ENCODE data around the gene ADM. TPM values are rescaled to one million over a fixed set of nuclear protein-coding genes. Genes with fewer than 3 reads are reported as not detected.
A peak's percentile ranks its signal among the peaks of the same experiment; 100 is the strongest.

ADM gene
- total RNA-seq, 1 experiment from 2014 or later: 263 TPM

GRCh38 chr11:10289765-10290380, 15.0 kb upstream of the ADM start:
- no peaks in the 10 kb centered on the region for H3K9me3 ChIP-seq (ENCODE audit: control insufficient read depth, insufficient read depth, low read depth, low read length)
- no peak overlapping the region for H3K4me3 ChIP-seq (ENCODE audit: low read depth in 2 of 2, low read length in 2 of 2)
- ChIA-PET CTCF (no interaction called here), POLR2A (no interaction called here)
- in situ Hi-C loops (cut with HindIII; ENCODE audit: low pct_unique_long_range_greater_than_20kb, low sequenced_read_pairs): no loop called here
- no peak for TF ChIP-seq SIN3A (IDR thresholded peaks at IDR 0.05; ENCODE audit: borderline replicate concordance, insufficient read depth, low read depth, low read length)
- TF ChIP-seq TCF7L2 (IDR thresholded peaks at IDR 0.05; ENCODE audit: low read depth, low read length): no peak
- TF ChIP-seq POLR2AphosphoS5 (IDR thresholded peaks at IDR 0.05; ENCODE audit: low read depth, low read length): no peak
- TF ChIP-seq CTCF (IDR thresholded peaks at IDR 0.05): no peak
- TF ChIP-seq, protein P1, sequence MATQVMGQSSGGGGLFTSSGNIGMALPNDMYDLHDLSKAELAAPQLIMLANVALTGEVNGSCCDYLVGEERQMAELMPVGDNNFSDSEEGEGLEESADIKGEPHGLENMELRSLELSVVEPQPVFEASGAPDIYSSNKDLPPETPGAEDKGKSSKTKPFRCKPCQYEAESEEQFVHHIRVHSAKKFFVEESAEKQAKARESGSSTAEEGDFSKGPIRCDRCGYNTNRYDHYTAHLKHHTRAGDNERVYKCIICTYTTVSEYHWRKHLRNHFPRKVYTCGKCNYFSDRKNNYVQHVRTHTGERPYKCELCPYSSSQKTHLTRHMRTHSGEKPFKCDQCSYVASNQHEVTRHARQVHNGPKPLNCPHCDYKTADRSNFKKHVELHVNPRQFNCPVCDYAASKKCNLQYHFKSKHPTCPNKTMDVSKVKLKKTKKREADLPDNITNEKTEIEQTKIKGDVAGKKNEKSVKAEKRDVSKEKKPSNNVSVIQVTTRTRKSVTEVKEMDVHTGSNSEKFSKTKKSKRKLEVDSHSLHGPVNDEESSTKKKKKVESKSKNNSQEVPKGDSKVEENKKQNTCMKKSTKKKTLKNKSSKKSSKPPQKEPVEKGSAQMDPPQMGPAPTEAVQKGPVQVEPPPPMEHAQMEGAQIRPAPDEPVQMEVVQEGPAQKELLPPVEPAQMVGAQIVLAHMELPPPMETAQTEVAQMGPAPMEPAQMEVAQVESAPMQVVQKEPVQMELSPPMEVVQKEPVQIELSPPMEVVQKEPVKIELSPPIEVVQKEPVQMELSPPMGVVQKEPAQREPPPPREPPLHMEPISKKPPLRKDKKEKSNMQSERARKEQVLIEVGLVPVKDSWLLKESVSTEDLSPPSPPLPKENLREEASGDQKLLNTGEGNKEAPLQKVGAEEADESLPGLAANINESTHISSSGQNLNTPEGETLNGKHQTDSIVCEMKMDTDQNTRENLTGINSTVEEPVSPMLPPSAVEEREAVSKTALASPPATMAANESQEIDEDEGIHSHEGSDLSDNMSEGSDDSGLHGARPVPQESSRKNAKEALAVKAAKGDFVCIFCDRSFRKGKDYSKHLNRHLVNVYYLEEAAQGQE (IDR thresholded peaks at IDR 0.05; ENCODE audit: insufficient read depth in 1 of 2, low read depth in 2 of 2, low read length in 1 of 2): no peak
- H3K27ac ChIP-seq (ENCODE audit: low read length): peak overlapping the region; percentile 54; the same call in 1 of the 2 replicates
- H3K27me3 ChIP-seq (ENCODE audit: control insufficient read depth, insufficient read depth, low read length): no peaks in the 10 kb centered on the region
- intact Hi-C loops (cut with micrococcal nuclease; ENCODE audit: unreplicated experiment): no loop called here
- DNase-seq (ENCODE audit: low read depth, low spot score): no peak
- BruUV-seq (replicated peaks): no TSS peak
- no peaks in the 10 kb centered on the region; the same call in 1 of the 2 replicates for H3K36me3 ChIP-seq (ENCODE audit: control insufficient read depth, insufficient read depth, low read length)
- H3K4me1 ChIP-seq (ENCODE audit: control insufficient read depth, insufficient read depth, low read length): peaks cover 34% of the 10 kb centered on the region
- no peak for ATAC-seq

GRCh38 chr11:10291801-10292638, 12.9 kb upstream of the ADM start:
- in situ Hi-C loops (cut with HindIII; ENCODE audit: low pct_unique_long_range_greater_than_20kb, low sequenced_read_pairs): no loop called here
- H3K36me3 ChIP-seq (ENCODE audit: control insufficient read depth, insufficient read depth, low read length): no peaks in the 10 kb centered on the region; the same call in 1 of the 2 replicates
- H3K27me3 ChIP-seq (ENCODE audit: control insufficient read depth, insufficient read depth, low read length): no peaks in the 10 kb centered on the region
- TF ChIP-seq, protein P1 (IDR thresholded peaks at IDR 0.05; ENCODE audit: insufficient read depth in 1 of 2, low read depth in 2 of 2, low read length in 1 of 2): no peak
- TF ChIP-seq SIN3A (IDR thresholded peaks at IDR 0.05; ENCODE audit: borderline replicate concordance, insufficient read depth, low read depth, low read length) (no peak), CTCF (IDR thresholded peaks at IDR 0.05) (no peak), POLR2AphosphoS5 (IDR thresholded peaks at IDR 0.05; ENCODE audit: low read depth, low read length) (no peak), TCF7L2 (IDR thresholded peaks at IDR 0.05; ENCODE audit: low read depth, low read length) (no peak)
- no peak for DNase-seq (ENCODE audit: low read depth, low spot score)
- BruUV-seq (replicated peaks): no TSS peak
- ChIA-PET CTCF (no interaction called here), POLR2A (no interaction called here)
- peaks cover 44% of the 10 kb centered on the region for H3K4me1 ChIP-seq (ENCODE audit: control insufficient read depth, insufficient read depth, low read length)
- intact Hi-C loops (cut with micrococcal nuclease; ENCODE audit: unreplicated experiment): no loop called here
- H3K9me3 ChIP-seq (ENCODE audit: control insufficient read depth, insufficient read depth, low read depth, low read length): no peaks in the 10 kb centered on the region
- peak overlapping the region in 1 of 2 experiments; percentile 67; a peak in 1 of 4 replicates for H3K4me3 ChIP-seq (ENCODE audit: low read depth in 2 of 2, low read length in 2 of 2)
- ATAC-seq: no peak
- peak overlapping the region; percentile 95 for H3K27ac ChIP-seq (ENCODE audit: low read length)

All from Panc1 (cell line).